HG02610 (cell line): Measurements from ENCODE around the gene LDLRAD1.
"Not testable (repeated sequence)": the region's sequence is repeated elsewhere in the genome, so short reads cannot be mapped to it uniquely, and the experiment has no call there.

Source experiments
- ATAC-seq: cut with Tn5 transposase; IDR thresholded peaks from one replicate; pipeline ENCODE4 v1.9.1; 2021; ENCODE audit warnings: mild to moderate bottlenecking, moderate library complexity; ENCODE audit not compliant: unreplicated experiment

LDLRAD1 gene

DNA sequence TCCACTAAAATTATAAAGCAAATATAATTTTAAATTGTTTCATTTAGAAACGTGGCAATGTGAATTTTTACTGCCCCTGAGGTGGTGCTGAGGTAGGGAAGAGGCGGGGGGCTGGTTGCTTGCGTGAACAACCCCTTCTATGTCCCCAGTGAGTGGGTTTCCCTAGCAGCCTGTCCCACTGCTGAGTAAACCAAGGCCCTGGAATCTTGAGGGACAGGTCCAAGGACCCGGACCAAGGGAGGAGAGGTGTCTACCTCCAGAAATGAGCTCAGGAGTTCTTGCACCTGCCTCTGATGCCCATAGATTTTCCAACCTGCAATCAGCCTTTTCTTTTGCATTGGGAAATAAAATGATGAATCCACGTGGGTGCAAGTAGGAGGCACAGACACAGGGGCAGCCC, 649 bp upstream of the LDLRAD1 start:
- ATAC-seq, result no peak

DNA sequence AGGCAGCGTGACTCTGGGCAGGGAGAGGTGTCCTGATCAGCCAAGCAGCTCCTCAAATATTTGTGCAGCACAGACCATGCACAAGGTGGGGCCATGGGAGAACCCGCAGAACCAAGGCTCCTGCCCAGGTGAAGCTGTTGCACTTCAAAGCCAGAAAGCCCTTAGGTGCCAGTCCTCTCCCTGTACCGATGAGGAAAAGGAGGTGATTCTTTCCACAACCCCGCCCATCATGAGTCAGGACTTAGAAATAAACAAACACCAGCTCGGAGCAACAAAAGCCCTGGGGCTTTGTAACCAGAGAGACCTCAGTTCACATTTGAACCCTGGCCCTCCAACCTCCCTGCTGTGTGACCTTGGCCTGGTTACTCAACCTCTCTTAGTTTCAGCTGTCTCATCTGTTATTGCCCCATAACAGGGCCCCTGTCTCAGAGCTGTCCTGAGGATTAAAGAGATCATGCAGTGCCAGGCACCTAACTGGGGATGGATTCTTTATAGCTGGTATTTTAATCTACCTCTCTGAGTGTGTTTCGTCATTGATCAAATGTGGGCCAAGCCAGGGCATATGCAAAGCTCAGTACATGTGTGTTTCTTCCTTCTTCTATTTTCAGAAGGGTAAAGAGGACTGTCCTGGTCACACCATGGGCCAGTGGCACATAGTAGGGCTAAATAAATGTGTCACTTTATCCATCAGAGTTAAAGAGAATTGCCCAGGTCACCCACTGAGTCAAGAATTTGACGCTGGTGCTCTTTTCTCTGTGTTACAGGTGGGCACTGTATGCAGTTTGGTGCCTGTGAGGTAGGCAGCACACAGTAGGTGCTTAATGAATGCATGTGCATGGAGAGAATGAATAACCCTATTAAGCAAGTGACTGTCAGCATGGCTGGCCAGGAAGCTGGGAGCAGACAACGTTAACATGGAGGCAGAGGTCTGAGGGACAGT, 1.4 kb downstream of the LDLRAD1 start:
- ATAC-seq, result no peak

DNA sequence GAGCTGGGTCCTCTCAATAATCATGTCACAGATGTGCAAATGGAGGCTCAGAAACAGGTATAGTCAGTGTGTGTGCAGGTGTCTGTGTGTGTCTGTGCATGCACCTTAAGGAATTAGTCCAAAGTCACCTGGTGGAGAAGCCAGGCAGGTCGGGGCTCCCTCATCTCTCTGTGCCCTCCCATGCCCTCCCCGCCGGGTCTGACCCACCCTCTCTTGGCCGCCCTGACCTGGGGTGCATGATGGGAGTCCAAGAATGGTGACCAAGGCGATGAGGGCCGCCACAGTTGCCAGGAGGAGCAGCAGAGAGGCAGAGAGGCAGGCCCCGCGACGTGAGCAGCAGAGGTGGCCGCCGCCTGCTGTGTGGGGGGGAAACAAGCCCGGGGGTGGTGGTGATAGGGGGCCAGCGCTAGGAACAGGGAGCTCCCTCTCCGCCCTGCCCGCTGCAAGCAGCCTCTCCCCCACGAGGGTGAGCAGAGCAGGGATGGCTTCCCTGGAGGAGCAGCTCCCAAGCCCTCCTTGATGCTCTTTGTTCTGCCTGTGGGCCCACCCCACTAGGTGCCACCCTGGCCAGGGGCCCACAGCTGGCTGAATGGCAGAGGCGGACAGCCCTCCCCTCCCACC, 3.9 kb downstream of the LDLRAD1 start:
- no peak for ATAC-seq

DNA sequence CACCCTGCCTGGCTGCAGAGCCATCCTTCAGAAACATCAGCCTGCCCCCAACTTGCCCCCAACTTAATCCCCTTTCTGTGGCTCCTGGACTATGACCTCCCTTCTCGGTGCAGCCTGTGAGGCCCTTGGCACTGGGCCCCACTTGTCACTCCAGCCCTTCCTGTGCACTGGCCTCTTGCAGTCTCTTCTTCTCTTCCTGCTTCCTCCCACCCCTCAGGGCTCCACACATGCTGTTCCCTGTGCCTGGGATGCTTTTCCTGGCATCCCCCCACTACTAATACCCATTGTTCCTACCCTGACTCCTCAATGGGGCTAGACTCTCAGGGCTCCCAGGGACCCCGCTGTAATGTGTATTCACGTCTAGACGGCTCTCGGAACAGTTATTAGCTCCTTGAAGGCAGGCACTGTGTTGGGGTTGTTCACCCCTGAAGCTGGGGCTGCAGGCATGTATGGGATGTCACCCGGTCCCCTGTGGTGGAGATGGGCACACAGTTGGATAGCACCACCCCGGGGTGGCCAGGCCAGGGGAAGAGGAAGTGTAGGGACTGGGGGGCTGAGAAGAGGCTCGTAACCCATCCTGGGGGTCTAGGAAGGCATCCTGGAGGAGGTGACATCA, 4.5 kb downstream of the LDLRAD1 start:
- no peak for ATAC-seq

DNA sequence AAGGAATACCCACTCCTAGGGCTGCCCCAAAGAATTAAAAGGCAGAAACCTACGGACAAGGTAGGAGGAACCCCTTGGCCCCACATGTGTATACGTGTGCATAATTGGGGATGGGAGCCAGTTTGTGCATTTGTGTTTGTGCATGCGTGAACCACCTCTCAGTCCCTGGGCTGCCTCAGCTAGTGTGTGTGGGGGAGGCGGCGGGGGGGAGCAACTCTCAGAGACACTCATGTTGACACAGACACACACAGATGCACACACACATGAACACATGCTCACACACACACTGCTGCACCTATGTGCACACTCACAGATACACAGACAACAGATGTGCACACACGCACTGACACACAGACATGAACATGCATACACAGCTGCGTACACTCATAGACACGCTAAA, 5.1 kb downstream of the LDLRAD1 start:
- ATAC-seq, result no peak

DNA sequence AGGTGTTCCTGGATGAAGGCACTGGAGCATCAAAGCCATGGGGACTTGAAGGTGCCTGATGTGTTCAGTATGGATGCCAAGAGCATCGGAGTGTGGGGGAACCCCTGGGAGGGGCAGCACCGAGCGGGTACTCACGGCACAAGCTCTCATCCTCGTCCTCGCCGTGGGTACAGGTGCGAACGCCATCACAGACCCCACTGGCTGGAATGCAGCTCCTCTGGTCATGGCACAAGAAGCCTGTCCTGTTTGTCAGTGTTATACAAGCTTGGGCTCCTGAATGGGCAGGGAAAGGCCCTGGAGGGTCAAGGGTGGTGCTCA, 6.0 kb downstream of the LDLRAD1 start:
- ATAC-seq, result no peak

DNA sequence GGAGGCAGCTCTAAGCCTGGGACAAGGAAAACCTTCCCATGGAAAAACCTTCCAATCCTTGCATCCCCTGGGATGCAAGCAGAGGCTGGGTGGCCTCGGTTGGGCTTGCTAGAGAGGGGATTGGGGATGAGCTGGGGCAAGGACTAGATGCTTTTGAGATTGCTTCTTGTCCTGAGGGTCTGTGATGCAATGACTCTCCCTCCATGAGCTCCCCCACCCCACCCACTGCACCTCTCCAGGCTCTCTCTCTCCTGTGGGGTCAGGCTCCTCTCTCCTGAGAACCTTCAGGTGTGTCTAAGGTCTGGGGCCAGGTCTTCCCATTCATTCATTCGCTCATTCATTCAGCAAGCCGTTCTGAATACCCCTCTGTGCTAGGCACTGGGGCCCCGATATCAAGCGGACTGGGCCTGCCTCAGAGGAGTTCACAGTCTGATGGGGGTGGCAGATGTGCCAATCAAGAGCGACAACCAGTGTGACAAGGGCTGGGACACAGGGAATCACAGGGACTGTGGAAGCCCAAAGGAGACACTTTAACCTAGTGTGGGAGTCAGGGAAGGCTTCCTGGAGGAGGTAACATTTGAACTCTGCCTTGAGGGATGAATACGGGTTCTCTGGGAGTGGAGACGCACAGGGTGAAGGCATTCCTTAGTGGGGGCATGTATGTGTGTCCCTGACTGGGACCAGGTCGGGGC, 6.5 kb downstream of the LDLRAD1 start:
- no peak for ATAC-seq

DNA sequence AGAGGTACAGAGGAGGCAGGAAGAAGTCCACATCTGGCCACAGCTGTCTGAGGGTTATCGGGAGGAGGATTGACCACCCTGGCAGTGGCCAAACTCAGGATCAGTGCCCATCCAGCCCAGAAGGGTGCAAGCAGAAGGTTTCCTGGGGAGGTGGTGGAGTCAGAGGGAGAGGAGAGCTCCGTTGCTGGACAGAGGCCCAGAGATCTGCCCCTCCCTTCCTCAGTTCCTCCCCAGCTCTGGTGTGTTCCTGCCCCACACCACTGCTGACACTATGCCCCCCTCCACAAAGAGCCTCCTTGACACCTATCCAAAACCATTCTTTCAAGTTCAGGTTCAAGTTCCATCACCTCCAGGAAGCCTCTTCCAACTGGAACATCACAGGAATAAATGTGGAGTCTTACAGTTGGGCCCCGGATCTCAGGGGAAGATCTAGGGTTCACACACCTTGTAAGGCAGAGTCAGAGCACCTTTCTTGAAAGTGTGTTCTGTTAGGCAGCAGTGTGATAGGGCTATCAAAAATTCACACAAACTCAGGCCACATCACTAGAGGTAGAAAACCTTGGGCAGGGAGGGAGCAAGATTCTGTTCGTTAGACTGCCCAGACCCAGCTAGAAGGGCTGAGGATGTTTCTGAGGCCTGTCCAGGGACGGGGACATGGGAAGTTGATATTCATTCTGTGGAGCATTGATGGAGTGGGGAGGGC, 7.4 kb downstream of the LDLRAD1 start:
- ATAC-seq, result no peak

DNA sequence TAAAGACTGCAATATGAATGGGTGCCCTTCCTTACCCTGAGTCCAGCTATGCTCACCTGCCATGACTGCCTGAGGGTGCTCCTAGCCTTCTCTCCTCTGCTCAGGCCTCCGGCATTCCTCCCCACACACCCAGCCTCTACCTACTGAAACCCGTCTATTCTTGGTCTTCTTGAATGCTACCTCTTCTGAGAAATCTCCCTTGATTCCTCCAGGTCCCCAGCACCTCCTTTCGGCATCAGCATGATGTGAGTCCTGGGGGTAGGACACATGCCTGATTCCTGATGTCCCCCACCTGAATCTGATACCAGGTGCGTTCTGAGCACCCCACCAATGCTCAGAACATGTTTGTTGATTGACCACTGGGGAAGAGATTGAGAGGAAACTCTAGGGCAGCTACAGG, 8.6 kb downstream of the LDLRAD1 start:
- no peak for ATAC-seq

DNA sequence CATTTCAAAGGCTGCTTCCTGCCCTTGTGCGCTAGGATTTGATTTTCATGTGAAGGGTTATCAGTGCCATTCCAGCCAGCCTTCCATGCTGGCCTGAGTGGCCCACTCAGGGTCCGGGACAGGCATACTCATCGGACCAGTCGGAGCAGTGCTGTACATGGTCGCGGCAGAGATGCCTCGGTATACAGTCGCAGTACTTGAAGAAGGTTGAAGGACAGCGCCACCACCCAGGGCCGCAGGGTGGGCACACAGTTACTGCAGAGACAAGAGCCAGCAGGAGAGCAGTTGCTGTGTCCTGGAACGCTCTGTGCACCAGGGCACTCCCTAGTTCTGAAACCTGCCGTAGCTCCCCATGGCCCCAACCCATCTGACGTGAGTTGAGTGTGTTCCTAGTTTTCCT, 9.1 kb downstream of the LDLRAD1 start:
- ATAC-seq, result no peak

DNA sequence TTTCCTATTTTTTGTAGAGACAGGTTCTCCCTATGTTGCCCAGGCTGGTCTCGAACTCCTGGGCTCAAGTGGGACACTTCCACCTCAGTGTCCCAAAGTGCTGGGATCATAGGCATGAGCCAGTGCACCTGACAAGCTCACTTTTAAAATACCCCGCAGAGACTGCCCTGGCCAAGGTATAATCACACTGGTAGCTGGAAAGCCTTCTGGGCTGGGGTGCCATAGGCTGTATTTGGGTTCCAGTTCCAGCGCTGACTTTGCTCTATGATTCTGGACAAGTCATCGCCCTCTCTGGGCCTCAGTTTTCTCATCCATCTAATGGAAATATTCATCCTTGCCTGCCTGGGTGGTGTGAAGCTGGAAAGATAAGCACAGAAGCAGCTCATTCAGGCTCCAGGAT, 10.4 kb downstream of the LDLRAD1 start:
- no peak for ATAC-seq

DNA sequence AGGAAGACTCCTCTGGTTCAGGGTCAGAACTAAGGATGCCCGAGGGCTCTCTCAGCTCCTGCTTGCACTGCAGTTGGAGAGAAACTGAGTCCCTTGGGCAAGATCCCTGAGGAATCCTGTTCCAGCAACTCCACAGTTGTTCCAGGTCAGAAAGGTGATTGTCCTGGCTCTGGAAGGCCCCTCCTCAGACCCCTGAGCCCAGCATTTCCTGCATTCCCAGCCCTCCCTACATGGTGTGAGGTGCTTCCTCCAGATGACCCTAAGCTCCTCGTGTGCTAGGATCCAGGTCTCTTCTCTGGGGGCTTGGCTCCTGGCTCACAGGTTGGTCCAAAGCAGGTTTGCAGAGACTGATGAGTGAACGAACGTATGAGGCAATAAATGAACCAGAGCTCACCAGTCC, 11.5 kb downstream of the LDLRAD1 start:
- no peak for ATAC-seq

DNA sequence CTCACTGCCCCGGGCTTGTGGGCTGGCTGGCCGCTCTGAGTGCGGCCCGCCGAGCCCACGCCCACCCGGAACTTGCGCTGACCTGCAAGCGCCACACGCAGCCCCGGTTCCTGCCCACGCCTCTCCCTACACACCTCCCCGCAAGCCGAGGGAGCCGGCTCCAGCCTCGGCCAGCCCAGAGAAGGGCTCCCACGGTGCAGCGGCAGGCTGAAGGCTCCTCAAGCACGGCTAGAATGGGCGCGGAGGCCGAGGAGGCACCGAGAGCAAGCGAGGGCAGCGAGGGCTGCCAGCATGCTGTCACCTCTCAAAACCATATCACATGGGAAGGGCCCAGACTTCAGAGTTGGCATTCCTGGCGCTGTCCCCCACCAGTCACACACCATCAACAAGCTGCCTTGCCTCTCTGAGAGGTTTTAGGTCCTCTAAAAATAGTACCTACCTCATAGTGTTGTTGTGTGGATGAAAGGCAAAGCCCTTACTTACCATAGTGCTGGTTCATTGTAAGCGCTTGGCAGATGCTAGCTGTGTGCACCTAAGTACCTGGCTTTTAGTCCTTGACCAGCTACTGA, 13.4 kb downstream of the LDLRAD1 start:
- ATAC-seq, result no peak

DNA sequence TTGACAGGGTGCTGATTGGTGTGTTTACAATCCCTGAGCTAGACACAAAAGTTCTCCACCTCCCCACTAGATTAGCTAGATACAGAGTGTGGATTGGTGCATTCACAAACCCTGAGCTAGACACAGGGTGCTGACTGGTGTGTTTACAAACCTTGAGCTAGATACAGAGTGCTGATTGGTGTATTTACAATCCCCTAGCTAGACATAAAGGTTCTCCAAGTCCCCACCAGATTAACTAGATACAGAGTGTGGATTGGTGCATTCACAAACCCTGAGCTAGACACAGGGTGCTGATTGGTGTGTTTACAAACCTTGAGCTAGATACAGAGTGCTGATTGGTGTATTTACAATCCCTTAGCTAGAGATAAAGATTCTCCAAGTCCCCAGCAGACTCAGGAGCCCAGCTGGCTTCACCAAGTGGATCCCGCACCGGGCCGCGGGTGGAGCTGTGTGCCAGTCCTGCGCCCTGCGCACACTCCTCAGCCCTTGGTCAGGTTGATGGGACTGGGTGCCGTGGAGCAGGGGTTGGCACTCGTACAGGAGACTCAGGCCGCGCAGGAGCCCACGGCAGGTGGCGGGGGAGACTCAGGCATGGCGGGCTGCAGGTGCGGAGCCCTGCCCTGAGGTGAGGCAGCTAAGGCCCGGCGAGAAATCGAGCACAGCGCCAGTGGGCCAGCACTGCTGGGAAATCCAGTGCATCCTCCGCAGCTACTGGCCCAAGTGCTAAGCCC, 14.1 kb downstream of the LDLRAD1 start:
- not testable (repeated sequence) for ATAC-seq

DNA sequence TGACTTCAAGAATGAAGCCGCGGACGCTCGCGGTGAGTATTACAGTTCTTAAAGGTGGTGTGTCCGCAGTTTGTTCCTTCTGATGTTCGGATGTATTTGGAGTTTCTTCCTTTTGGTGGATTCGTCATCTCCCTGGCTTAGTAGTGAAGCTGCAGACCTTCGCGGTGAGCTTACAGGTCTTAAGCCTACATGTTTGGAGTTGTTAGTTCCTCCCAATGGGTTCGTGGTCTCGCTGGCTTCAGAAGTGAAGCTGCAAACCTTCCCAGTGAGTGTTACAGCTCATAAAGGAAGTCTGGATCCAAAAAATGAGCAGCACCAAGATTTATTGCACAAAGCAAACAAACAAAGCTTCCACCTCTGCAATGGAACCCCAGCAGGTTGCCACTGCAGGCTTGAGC, 14.7 kb downstream of the LDLRAD1 start:
- no peak for ATAC-seq

DNA sequence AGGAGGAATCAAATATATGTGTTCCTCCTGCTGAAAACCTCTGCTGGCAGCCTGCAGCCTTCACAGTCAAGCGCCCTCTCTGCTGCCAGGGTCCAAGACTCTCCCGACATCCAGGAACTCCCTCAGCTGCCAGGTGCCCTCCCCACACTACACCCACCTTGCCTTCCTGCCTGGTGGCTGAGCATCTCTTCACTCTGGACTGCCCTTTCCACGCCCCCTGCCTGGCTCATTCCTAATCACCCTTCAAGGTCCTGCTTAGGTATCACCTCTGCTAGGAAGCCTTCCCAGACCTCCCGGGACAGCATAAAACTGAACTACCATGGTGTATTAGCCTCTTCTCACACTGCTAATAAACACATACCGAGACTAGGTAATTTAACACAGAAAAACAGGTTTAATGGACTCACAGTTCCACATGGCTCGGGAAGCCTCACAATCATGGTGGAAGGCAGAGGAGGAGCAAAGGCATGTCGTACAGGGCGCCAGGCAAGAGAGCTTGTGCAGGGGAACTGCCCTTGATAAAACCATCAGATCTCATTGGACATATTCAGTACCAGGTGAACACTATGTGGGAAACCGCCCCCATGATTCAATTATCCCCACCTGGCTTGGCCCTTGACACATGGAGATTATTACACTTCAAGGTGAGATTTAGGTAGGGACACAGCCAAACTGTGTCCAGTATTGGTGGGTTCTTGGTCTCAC, 15.3 kb downstream of the LDLRAD1 start:
- no peak for ATAC-seq

DNA sequence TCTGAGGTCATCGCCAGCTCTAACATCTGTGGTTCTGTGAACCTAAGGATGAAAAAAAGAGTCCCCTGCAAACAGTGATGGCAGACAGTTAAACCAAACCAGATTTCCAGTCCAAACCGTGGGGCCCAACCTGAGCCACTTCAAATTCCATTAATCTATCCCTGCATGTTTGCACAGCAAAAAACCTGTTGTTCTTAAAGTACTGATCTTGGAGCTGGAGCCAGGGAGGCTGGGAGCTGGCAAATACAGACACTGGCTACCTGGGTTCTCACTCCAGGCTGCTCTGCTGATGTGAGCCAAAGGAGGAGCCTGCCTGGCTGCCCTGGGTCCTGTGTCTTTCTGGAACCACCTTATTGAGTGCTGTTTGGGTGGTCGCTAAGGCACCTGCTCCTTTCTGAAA, 16.4 kb downstream of the LDLRAD1 start:
- ATAC-seq, result no peak

DNA sequence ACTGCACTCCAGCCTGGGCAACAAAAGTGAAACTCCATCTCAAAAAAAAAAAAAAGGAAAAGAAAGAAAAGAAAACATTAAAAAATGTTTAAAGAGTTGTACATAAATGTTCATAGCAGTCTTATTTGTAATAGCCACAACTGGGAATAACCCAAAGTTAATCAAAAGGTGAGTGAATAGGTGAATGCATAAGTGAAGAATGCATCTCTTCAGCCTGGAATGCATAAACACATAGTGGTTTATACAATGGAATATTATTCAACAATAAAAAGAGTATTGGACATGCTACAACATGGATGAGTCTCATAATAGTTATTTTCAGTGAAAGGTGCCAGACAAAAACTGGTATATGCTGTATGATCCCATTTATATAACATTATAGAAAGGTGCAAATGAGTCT, 18.1 kb downstream of the LDLRAD1 start:
- ATAC-seq, result no peak

DNA sequence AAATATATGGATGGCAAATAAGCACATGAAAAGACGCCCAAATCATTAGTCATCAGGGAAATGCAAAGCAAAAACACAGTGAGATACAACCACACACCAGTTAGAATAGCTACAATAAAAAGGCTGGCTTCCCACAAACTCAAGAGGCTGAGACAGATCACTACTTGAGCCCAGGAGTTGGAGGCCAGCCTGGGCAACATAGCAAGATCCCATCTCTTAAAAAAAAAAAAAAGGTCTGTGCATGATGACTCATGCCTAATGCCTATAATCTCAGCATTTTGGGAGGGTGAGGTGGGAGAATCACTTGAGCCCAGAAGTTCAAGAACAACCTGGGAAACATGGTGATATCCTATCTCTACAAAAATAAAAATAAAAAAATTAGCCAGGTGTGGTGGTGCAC, 19.8 kb downstream of the LDLRAD1 start:
- no peak for ATAC-seq
